HEK293 (cell line): ENCODE measurements around the gene LBHD2.

Experiments used
- CTCF ChIP-seq: fragments of 450-650 bp; formaldehyde crosslinking; IDR thresholded peaks from 2 replicates; pipeline ENCODE4 v1.5.1; 2016; ENCODE audit warnings: missing biosample characterization, missing genetic modification characterization
- HOXA7 ChIP-seq: sonication (generic); formaldehyde crosslinking; IDR thresholded peaks from 2 replicates; pipeline ENCODE4 v1.8.1; 2022; ENCODE audit warnings: missing genetic modification reagents, borderline replicate concordance
- PRDM2 ChIP-seq: fragments of 450-650 bp; formaldehyde crosslinking; IDR thresholded peaks from 2 replicates; pipeline ENCODE4 v1.5.1; 2016; ENCODE audit warnings: missing biosample characterization, missing genetic modification characterization, borderline replicate concordance
- SALL2 ChIP-seq: fragments of 450-650 bp; formaldehyde crosslinking; IDR thresholded peaks from 2 replicates; pipeline ENCODE4 v1.5.0; 2017; ENCODE audit warnings: missing biosample characterization, mild to moderate bottlenecking, missing genetic modification characterization, borderline replicate concordance
- YY1 ChIP-seq: fragments of 450-650 bp; formaldehyde crosslinking; IDR thresholded peaks from 2 replicates; pipeline ENCODE4 v1.5.1; 2018; ENCODE audit warnings: missing biosample characterization, missing genetic modification characterization
- ZNF146 ChIP-seq: fragments of 450-650 bp; formaldehyde crosslinking; IDR thresholded peaks from 2 replicates; pipeline ENCODE4 v1.5.1; 2016; ENCODE audit warnings: missing biosample characterization, missing genetic modification characterization
- ZNF148 ChIP-seq: fragments of 450-650 bp; formaldehyde crosslinking; IDR thresholded peaks from 2 replicates; pipeline ENCODE4 v1.5.0; 2017; ENCODE audit warnings: missing biosample characterization, missing genetic modification characterization, borderline replicate concordance
- ZNF302 ChIP-seq: fragments of 450-650 bp; formaldehyde crosslinking; IDR thresholded peaks from 2 replicates; pipeline ENCODE4 v1.5.1; 2016; ENCODE audit warnings: missing biosample characterization, missing genetic modification characterization, low read depth
- ZNF677 ChIP-seq: fragments of 450-650 bp; IDR thresholded peaks from 2 replicates; pipeline ENCODE4 v1.5.0; 2018; ENCODE audit warnings: missing biosample characterization, mild to moderate bottlenecking, missing genetic modification characterization, moderate library complexity
- ZNF768 ChIP-seq: fragments of 450-650 bp; formaldehyde crosslinking; IDR thresholded peaks from 2 replicates; pipeline ENCODE4 v1.5.1; 2018; ENCODE audit warnings: missing biosample characterization, mild to moderate bottlenecking, missing genetic modification characterization
- TF ChIP-seq, protein P1 (sequence below): fragments of 450-650 bp; formaldehyde crosslinking; optimal IDR thresholded peaks from 2 replicates; pipeline ENCODE3; 2016; ENCODE audit warnings: missing biosample characterization, mild to moderate bottlenecking, missing genetic modification characterization

GRCh38 chr14:103073876-103074728 lies 9.9 kb upstream of the LBHD2 start:
- TF ChIP-seq CTCF (no peak), ZNF148 (no peak), ZNF677 (no peak), ZNF302 (tag by site-specific recombination) (no peak), PRDM2 (tag by site-specific recombination) (no peak), ZNF146 (tag by site-specific recombination) (no peak), SALL2 (no peak), HOXA7 (CRISPR knock-in tag) (no peak), YY1 (no peak), ZNF768 (no peak)
- TF ChIP-seq, protein P1, sequence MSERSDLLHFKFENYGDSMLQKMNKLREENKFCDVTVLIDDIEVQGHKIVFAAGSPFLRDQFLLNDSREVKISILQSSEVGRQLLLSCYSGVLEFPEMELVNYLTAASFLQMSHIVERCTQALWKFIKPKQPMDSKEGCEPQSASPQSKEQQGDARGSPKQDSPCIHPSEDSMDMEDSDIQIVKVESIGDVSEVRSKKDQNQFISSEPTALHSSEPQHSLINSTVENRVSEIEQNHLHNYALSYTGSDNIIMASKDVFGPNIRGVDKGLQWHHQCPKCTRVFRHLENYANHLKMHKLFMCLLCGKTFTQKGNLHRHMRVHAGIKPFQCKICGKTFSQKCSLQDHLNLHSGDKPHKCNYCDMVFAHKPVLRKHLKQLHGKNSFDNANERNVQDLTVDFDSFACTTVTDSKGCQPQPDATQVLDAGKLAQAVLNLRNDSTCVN (tag by site-specific recombination) = no peak
